Measurements from ENCODE around the gene MGAT5. TPM values are rescaled to one million over a fixed set of nuclear protein-coding genes. Genes with fewer than 3 reads are reported as not detected.

The MGAT5 gene
- polyA plus RNA-seq, 3 donors from 2014 or later = 2.2 to 7.3 (median 4.0) TPM

DNA sequence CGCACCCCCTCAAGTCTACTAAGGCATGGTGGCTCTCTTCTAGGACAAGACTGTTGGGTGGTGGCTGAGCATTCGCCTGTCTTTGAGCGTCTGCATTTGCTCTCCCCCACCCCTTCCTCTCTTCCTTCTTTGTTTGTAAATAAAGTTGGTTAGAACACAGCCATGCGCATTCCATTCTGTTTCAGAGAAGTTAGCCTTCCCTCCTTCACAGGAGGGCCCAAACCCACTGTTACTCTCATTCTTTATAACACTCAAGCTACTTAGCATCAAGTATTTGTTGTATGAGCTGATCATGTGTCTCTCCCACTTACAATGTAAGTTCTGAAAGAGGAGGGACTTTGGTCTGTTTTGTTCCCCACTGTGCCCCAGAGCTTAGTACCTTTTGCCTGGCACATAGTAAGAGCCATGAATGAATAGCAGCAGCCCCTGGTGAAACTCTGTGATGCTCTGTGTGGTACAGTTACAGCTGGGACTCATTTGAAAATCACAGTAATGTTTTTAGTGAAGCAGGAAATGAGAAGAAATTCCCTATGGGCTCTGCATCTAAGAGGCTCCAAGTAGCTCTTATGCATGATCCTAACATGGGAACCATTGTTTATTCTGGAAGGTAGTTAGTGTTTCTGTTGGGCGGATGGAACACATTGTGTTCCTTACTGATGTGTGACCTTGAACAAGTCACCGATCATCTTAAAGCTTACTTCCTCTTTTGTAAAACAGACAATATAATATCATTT lies 7.7 kb downstream of the MGAT5 start:
- Mint-ChIP-seq H3K27me3 (ENCODE audit: low read depth in 3 of 3) (peaks cover 7 to 20% (median 17%) of the 10 kb centered on the region in 3 donors), H3K9me3 (no peaks in the 10 kb centered on the region), H3K4me1 (peaks cover 48 to 61% of the 10 kb centered on the region in 2 donors), H3K36me3 (peaks cover 6 to 20% (median 6%) of the 10 kb centered on the region in 3 donors), H3K4me3 (no peak overlapping the region), H3K27ac (no peak overlapping the region)
- no peak for DNase-seq

DNA sequence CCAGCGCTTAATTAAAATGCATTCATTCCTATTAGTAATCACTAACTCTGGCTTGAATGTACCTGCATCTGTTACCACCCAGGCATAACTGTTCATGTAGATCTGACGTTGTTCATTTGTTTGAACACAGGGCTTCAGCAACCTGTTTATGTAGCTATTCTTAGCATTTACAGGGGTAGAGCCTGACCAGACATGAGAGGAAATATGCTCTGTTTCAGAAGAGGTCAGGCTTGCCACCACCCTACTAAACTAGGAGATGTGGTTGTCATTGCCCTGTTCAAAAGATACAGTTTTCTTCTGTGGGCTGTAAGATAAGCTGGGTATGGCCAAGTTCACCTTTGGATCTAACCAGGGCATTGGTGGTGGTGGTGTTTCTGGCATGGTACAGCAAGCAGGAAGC lies 8.8 kb downstream of the MGAT5 start:
- Mint-ChIP-seq H3K36me3 (peaks cover 7 to 29% (median 14%) of the 10 kb centered on the region in 3 donors), H3K4me3 (no peak overlapping the region), H3K27me3 (ENCODE audit: low read depth in 3 of 3) (peaks cover 6 to 26% (median 17%) of the 10 kb centered on the region in 3 donors), H3K4me1 (peaks cover 39 to 49% of the 10 kb centered on the region in 2 donors), H3K9me3 (no peaks in the 10 kb centered on the region), H3K27ac (peak overlapping the region in 2 of 6 donors; percentile 21 to 39)
- no peak for DNase-seq

DNA sequence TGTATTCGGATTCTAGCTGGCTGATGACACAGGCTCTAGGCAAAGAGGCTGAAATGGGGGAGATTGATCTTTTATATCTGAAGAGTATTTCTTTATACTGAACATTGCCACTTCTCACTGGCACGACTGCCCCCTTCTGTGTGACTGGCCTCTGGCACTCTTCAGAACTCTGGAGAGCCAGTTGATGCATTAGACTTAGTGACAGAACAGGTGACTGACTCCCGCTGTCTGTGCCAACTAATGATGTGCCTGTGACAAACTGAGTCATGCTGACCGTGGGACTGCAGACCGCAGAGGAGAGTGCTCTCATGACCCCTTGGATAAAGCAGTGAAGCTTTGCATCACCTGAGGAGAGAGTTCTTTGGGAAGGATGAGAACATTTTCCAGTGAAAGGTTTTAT lies 14.4 kb downstream of the MGAT5 start:
- H3K4me3 Mint-ChIP-seq = no peak overlapping the region
- peaks cover 6 to 9% (median 8%) of the 10 kb centered on the region in 3 donors for H3K27me3 Mint-ChIP-seq (ENCODE audit: low read depth in 3 of 3)
- DNase-seq = no peak
- H3K4me1 Mint-ChIP-seq = peaks cover 7 to 16% of the 10 kb centered on the region in 2 donors
- H3K9me3 Mint-ChIP-seq = no peaks in the 10 kb centered on the region
- H3K36me3 Mint-ChIP-seq = peaks cover 32 to 55% (median 41%) of the 10 kb centered on the region in 3 donors
- H3K27ac Mint-ChIP-seq = no peak overlapping the region

DNA sequence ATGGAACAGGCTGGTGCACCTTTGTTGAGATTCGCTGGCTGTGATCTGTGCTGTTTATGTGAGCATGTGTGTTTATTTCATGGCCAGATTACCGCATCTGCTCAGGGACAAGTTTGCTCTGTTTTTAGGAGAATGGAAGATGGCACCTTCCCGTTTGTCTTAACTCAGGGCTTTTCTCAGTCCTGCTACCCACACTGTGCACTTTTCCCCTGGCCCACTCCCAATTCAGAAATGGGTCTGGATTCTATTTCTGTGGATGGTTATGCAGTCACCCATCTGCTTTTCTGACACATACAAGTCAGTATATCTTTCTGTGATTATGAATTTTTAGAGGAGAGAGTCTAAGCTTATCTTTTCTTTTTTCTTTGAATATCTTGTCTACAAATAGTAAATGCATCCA lies 15.4 kb downstream of the MGAT5 start:
- Mint-ChIP-seq H3K27ac (no peak overlapping the region), H3K36me3 (peaks cover 32 to 61% (median 48%) of the 10 kb centered on the region in 3 donors), H3K27me3 (ENCODE audit: low read depth in 3 of 3) (peaks cover 10 to 14% (median 11%) of the 10 kb centered on the region in 3 donors), H3K4me3 (no peak overlapping the region), H3K4me1 (peaks cover 11 to 23% of the 10 kb centered on the region in 2 donors), H3K9me3 (no peaks in the 10 kb centered on the region)
- DNase-seq = no peak

DNA sequence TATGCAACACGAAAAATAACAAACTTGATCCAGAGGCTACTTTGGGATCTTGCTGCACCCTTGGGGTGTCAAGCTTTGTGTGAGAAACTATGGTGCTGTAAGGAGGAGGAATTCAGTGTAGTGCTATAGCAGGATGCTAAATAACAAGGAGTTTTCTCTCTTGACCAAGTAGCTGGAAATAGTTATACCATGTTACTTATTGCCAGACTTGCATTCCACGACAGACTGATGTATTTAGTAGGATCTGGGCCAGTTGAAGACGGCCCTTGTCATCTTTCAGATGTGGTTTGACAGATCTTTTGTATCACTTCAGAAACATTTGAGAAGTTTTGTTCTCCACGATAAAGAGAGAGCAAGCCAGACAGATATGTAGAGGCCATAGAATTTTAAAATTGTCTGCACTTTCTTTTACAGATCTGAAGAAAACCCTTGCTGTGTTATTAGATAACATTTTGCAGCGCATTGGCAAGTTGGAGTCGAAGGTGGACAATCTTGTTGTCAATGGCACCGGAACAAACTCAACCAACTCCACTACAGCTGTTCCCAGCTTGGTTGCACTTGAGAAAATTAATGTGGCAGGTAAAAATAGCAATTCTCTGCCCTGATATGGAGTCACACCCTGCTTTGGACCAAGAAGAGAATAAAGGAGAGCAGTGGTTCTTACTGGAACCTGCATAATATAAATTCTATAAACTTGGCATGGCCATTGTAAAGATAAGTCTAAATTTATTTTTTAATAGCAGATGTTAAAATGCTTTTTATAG lies 16.3 kb downstream of the MGAT5 start:
- Mint-ChIP-seq H3K4me3 (no peak overlapping the region), H3K4me1 (peaks cover 21 to 32% of the 10 kb centered on the region in 2 donors), H3K27ac (no peak overlapping the region)

DNA sequence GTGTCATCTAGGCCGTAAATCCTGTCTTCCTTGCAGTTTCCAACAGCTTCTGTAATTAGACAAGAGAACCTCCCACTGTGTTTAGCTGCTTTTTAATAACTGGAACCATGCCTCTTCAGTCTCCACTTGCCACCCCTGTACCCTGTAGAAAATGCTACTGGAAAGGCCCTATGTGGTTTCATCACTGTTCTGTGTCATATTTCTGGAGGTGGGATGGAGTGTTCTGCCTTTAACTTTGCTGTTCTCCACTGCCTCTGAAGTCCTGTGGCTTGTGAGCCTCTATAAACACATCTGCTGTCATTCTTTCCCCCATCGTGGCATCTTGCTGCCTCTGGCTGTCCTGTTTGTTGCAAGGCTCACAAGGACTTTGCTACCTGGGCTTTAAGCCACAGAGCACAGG lies 17.9 kb downstream of the MGAT5 start:
- peaks cover 36 to 48% of the 10 kb centered on the region in 2 donors for H3K4me1 Mint-ChIP-seq
- H3K27me3 Mint-ChIP-seq (ENCODE audit: low read depth in 3 of 3) = peaks cover 13 to 25% (median 24%) of the 10 kb centered on the region in 3 donors
- H3K4me3 Mint-ChIP-seq = no peak overlapping the region
- H3K9me3 Mint-ChIP-seq = peaks cover 0 to 2% (median 0%) of the 10 kb centered on the region in 6 donors
- no peak overlapping the region for H3K27ac Mint-ChIP-seq
- H3K36me3 Mint-ChIP-seq = peaks cover 29 to 60% (median 40%) of the 10 kb centered on the region in 3 donors
- DNase-seq = no peak

More for the DNA sequence above, 16.3 kb downstream of the MGAT5 start:
- Mint-ChIP-seq H3K36me3 (peaks cover 32 to 63% (median 48%) of the 10 kb centered on the region in 3 donors), H3K9me3 (no peaks in the 10 kb centered on the region), H3K27me3 (ENCODE audit: low read depth in 3 of 3) (peaks cover 8 to 16% (median 14%) of the 10 kb centered on the region in 3 donors)
- no peak for DNase-seq

DNA sequence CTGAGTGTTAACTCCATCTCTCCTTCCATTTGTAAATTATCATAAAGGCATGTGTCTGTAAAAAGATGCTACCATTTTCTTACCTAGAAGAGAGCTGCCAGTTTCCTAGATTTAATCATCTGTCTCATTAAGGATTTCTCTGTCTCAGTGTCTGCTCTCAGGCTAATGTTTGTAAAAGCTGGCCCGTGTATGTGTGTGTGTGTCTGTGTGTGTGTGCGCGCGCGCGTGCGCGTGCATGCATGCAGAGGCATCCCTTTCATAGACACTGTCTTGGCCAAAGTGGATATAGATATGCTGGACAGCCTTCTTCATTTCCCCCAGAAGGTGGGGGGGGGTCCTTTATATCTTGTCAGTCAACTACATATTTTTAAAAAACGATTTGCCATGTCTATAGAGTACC lies 18.9 kb downstream of the MGAT5 start:
- Mint-ChIP-seq H3K4me1 (peaks cover 40 to 55% of the 10 kb centered on the region in 2 donors), H3K27me3 (ENCODE audit: low read depth in 3 of 3) (peaks cover 14 to 25% (median 24%) of the 10 kb centered on the region in 3 donors), H3K36me3 (peaks cover 32 to 56% (median 39%) of the 10 kb centered on the region in 3 donors), H3K27ac (no peak overlapping the region), H3K9me3 (peaks cover 0 to 2% (median 0%) of the 10 kb centered on the region in 6 donors), H3K4me3 (no peak overlapping the region)
- DNase-seq = no peak

DNA sequence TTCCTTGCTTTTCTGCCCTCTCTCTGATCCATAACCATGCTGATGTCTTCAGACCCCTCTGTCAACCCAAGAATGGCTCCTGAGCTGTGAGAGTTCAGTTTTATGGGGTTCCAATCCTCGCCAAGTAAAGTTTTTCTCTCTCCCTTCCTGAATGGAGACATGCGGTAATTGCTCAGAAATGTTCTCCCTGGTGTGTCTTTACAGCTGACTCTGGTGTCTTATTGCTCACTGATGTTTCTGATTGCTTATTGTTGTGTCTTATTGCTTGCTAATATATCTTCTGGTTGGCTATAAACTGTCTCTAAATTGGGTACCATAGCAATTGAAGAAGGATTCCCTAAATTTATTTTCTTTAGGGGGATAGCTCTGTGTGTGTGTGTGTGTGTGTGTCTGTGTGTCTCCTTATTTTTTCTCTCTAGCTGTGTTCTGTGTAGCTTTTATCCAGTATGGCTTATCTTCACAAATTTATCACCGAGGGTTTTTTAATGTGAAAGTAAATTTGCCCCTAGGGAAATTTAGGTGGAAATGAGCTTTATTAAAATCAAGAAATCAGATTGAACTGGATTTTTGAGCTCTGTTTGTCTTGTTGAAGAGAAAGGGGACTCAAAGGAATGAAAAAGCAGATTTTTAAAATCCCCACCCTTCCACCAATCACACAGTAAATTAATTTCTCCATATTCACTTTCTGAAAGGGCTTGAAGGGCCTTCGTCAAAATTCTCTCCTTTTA lies 19.5 kb downstream of the MGAT5 start:
- no peak overlapping the region for H3K27ac Mint-ChIP-seq
- DNase-seq = no peak
- peaks cover 20 to 29% (median 24%) of the 10 kb centered on the region in 3 donors for H3K27me3 Mint-ChIP-seq (ENCODE audit: low read depth in 3 of 3)
- H3K36me3 Mint-ChIP-seq = peaks cover 32 to 60% (median 43%) of the 10 kb centered on the region in 3 donors
- H3K4me1 Mint-ChIP-seq = peaks cover 40 to 57% of the 10 kb centered on the region in 2 donors
- peaks cover 0 to 2% (median 0%) of the 10 kb centered on the region in 6 donors for H3K9me3 Mint-ChIP-seq
- no peak overlapping the region for H3K4me3 Mint-ChIP-seq

DNA sequence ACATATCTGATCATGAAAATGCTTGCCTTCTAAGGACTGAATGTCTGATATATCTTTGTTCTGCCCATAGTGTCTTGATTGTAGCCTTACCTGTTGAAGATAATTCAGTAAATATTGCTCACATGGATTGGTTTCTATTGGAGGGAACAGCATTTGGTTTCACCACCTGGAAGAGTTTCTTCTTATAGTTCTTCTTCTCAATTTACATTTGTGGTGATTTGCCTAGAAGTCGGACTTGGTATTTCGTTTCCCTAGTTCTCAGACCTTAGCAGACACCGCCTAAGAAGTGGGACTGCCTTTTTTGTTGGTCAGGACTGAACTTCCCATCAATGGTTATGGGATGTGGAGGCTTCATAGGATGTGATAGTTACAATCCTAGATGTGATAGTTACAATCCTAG lies 20.2 kb downstream of the MGAT5 start:
- Mint-ChIP-seq H3K9me3 (peaks cover 0 to 2% (median 0%) of the 10 kb centered on the region in 6 donors), H3K27ac (no peak overlapping the region), H3K4me3 (no peak overlapping the region), H3K4me1 (peaks cover 40 to 63% of the 10 kb centered on the region in 2 donors), H3K36me3 (peaks cover 37 to 66% (median 50%) of the 10 kb centered on the region in 3 donors), H3K27me3 (ENCODE audit: low read depth in 3 of 3) (peaks cover 24 to 35% (median 26%) of the 10 kb centered on the region in 3 donors)
- no peak for DNase-seq

DNA sequence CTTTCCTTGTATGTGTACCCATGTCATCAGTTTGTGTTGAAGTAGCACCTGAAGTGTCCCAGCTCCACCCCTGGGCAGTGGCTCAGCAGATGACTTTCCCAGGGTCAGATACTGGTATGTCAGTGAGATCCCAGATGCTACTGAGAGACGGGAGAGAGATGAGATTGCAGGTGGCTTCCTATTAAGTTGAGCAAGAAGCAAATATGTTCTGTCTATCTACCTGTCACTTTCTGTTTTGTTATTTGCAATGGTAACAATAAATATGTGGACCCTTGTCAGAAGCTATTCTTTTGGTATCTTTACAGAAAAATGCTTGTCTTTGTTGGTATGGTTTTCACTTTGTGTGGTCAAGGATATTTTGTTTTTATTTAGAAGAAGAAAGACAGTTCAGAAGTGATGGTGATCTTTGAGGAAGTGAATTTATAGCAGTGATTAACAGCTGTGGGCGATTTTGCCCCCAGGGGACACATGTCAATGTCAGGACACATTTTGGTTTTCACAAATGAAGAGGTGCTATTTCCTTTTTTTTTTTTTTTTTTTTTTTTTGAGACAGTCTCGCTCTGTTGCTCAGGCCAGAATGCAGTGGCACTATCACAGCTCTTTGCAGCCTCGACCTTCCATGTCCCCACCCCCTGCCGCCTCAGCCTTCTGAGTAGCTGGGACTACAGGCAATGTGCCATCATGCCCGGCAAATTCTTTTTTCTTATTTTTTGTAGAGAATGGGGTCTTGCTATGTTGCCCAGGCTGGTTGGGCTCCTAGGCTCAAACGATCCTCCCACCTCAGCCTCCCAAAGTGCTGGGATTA lies 21.4 kb downstream of the MGAT5 start:
- peaks cover 33 to 67% (median 54%) of the 10 kb centered on the region in 3 donors for H3K36me3 Mint-ChIP-seq
- DNase-seq = peak; percentile 63 to 69 (median 65)

DNA sequence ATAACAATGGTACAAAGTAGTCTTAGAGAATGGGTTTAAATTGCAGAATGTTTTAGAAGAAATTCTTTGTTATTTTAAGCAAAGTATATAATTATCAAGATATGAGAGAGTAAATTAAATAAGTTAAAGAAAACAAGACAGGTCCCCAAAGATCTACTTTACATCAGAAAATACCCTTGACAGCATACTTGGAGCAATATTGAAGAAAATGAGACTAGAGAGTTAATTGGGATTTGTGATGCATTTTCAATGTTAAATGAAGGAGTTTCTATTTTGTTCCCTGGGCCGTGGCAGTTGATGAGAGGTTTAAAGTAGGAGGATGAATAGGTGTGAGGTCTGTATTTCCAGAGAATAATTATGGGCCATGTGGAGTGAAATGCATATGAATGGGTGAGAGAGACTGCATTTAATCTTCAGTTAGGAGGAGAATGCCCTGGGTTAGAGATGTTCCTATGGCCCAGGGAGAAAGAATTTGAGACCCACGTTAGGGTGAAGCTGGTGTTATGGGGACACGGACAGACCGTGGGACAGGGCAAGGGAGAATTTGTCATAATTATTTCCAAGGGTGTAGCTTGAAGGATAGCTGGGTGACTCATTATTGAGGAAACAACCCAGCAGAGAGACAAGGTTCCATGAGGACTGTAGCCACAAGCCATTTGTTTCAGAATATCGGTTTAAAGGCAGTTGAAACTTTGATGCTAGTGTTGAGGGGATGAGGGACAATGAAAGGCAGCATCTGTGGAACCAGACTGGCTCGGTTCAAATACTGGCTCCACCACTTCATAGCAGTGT lies 22.7 kb downstream of the MGAT5 start:
- H3K27me3 Mint-ChIP-seq (ENCODE audit: low read depth in 3 of 3) = peaks cover 29 to 37% (median 35%) of the 10 kb centered on the region in 3 donors
- peaks cover 24 to 62% (median 47%) of the 10 kb centered on the region in 3 donors for H3K36me3 Mint-ChIP-seq
- no peak overlapping the region for H3K4me3 Mint-ChIP-seq
- no peak overlapping the region for H3K27ac Mint-ChIP-seq
- peaks cover 0 to 2% (median 0%) of the 10 kb centered on the region in 6 donors for H3K9me3 Mint-ChIP-seq
- DNase-seq = no peak
- peaks cover 35 to 63% of the 10 kb centered on the region in 2 donors for H3K4me1 Mint-ChIP-seq

More for the DNA sequence above, 21.4 kb downstream of the MGAT5 start:
- peaks cover 0 to 2% (median 0%) of the 10 kb centered on the region in 6 donors for H3K9me3 Mint-ChIP-seq
- H3K4me1 Mint-ChIP-seq = peaks cover 33 to 62% of the 10 kb centered on the region in 2 donors
- peak overlapping the region; percentile 17 to 86 (median 33) for H3K27ac Mint-ChIP-seq
- peak overlapping the region; percentile 66 to 84 (median 67) for H3K4me3 Mint-ChIP-seq
- H3K27me3 Mint-ChIP-seq (ENCODE audit: low read depth in 3 of 3) = peaks cover 24 to 35% (median 32%) of the 10 kb centered on the region in 3 donors

DNA sequence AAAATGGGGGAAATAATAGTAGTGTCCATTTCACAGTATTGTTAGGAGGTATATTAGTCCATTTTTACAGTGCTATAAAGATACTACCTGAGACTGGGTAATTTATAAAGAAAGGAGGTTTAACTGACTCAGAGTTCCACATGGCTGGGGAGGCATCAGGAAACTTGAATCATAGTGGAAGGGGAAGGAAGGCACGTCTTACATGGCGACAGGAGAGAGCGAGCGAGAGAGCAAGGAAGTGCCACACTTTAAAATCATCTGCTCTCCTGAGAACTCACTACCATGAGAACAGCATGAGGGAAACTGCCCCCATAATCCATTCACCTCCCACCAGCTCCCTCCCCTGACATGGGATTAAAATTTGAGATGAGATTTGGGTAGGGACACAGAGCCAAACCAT lies 23.4 kb downstream of the MGAT5 start:
- H3K36me3 Mint-ChIP-seq = peaks cover 18 to 55% (median 42%) of the 10 kb centered on the region in 3 donors
- peaks cover 30 to 43% (median 35%) of the 10 kb centered on the region in 3 donors for H3K27me3 Mint-ChIP-seq (ENCODE audit: low read depth in 3 of 3)
- H3K4me1 Mint-ChIP-seq = peaks cover 41 to 65% of the 10 kb centered on the region in 2 donors
- H3K4me3 Mint-ChIP-seq = no peak overlapping the region
- no peak overlapping the region for H3K27ac Mint-ChIP-seq
- H3K9me3 Mint-ChIP-seq = peaks cover 0 to 2% (median 0%) of the 10 kb centered on the region in 6 donors
- no peak for DNase-seq

Measured in immature natural killer cell (primary cell).